GM18868 (cell line): ENCODE results near the gene NT5C3B.
"Not testable (repeated sequence)": the region's sequence is repeated elsewhere in the genome, so short reads cannot be mapped to it uniquely, and the experiment has no call there.

Experiments
- ATAC-seq: cut with Tn5 transposase; IDR thresholded peaks from one replicate; pipeline ENCODE4 v1.9.1; 2021; ENCODE audit warnings: mild to moderate bottlenecking, moderate library complexity; ENCODE audit not compliant: unreplicated experiment

Gene NT5C3B

DNA sequence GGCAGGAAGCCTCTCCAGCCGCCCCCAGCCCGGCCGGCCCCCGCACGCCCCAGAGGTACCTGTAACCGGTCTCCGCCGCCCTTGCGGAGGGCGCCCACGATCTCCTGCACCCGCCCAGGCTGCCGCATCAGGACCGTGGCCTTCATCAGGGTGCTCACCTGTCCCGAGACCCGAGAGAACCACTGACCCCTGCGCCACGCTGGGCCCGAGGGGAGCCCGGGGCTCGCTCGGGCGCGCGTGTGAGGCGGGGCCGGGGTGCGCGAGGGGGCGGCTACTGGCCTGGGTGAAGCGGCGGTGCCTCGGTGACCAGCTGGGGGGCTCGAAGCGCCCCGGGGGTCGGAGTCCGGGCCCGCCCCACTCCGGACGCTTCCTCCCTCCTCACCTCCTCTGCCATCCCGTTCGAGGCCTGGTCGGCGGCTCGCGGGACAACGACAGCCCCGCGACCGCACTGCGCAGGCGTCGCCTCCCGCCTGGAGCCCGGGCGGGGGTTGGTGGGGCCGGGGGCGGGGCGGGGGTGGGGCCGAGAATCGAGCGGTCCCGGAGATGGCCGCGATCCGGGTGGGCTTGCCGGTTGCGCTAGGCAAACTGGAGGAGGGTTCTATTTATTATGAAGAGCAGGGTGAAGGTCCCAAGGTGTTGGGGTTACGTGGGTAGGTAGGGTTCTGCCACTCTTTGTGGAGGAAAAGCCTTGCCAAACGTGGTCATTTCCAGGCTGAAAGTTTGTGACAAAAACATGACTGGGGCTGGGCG lies at the start of gene NT5C3B:
Gene NT5C3B, minus strand, starts transcription at position 433 of the 750 bp plus-strand sequence. Its CDS starts 39 bp downstream, at position 394.
- ATAC-seq = peak; percentile 45

DNA sequence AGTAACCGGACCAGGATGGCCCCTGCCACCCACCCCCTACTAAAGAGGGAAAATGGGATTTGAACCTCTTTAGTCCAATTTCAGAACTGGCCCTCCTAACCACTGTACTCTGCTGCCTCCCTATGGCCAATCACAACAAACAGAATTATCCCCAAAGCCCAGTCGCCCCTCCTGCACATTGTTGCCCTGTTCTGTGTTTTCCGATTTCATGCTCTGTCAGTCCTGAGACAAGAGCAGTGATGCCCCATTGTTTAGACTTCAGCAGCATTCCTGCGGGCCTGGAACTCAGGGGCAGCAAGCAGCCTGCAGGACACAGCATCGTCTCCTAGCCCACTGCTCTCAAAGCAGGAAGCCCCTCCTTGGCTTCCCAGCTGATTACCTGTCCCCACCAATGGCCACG lies 49.7 kb upstream of the NT5C3B start:
- no peak for ATAC-seq

DNA sequence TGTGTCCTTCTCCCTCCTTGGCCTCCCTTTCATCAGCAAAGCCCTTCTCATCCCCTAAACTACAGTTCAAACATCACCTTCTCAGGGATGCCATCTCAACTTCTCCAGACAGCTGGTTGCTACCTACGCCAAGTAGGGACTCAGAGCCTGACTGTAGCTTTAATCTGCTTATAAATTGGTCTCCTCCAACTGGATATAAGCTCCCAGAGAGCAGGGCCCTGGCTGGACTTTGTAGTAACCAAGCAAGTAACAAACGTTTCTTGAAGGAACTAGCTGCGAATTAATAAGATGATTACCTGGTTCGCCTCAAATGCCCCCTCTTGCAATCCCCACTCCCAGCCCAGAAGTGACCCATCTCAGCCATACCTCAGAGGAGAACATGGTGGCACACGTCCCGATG lies 46.7 kb upstream of the NT5C3B start:
- no peak for ATAC-seq

DNA sequence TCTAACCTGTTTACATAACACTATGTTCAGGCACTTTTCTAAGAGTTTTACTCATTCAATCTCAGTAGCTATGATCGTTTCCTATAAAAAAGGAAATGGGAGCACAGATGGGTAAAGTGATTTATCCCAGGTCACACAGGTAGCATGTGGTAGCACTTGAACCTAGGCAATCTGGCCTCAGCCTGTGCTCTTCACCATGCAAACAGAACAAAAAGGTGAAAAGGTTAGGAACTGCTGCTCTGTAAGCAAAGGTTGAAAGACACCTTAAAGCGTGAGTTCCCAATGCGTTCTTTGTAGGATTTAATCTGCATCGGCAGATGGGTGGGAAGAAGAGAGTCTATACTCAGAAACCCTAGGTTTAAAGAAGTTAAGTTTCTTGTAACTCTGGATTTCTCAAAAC lies 44.1 kb upstream of the NT5C3B start:
- no peak for ATAC-seq

DNA sequence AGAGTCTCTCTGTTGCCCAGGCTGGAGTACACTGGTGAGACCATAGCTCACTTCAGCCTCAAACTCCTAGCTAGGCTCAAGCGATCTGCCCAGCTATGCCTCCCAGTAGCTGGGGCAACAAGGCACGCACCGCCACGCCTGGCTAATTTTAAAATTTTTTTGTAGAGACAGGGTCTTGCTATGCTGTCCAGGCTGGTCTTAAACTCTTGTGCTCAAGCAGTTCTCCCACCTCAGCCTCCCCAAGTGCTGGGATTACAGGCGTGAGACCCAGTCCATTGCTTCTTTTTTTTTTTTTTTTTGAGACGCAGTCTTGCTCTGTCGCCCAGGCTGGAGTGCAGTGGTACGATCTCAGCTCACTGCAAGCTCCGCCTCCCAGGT lies 38.2 kb upstream of the NT5C3B start:
- not testable (repeated sequence) for ATAC-seq

DNA sequence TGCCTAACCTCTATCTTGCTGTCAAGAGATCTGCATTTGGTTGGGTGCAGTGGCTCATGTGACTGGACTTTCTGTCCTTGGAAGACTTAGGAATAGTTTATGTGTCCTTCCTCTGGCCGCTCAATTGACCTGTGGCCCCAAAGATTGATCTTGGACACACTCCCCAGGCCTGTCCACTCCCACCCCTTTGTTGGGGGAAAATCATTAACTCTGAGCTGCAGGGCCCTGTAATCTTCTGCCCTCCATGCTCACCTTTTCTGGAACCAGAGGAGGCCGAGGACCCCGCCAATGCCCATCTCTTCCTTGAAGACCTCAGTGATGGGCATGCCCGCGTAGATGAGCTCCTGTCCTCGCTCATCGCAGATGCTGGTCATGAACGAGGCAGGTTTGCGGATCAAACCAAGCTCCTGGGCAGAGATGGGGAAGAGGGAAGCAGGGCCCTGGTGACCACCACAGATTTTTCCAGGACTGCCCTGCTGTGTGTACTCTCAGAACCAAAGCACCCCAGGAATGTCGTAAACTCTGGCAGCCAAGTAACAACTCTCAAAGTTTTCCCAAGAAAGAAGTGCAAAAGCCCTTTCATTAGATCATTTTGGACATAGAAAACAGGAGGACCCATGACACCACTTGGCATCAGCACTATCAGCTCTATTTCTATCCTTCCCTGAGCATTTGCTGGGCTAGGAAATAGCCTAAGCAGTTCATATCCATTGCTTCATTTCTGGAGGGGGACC lies 37.7 kb upstream of the NT5C3B start:
- no peak for ATAC-seq

DNA sequence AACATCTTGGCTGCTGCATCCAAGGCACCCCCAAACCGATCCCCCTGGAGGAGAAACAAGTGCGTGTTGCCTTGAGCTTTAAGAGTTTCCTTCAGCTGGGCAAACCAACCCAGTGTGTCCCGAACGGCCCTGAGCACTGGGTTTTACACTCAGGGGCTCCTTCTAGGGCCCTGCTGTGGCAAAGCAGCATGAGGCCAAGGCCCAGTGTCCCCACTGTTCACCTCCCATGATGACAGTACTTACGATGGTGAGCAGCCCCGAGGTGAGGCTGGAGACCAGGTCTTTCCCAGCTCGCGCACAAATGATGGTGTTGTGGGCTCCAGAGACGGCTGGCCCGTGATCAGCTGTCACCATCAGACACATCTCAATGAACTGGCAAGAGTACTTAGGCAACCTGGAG lies 35.8 kb upstream of the NT5C3B start:
- no peak for ATAC-seq

DNA sequence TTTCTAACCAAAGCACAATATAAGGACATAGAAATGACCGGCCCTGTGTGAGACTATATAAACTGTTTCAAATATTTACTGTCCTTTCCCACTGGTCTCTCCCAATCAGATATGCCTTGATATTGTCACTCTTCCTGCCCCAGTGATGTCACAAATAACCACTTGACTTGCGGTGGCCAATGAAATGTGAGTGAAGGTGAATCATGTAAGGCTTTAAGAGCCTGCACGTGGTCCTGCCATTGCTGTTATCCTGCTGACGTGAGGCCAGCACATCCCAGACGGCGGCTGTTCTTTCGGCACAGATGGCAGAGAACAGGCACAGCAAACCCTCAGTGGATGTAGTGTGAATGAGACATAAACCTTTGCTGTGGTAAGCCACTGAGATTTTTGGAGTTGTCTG lies 34.6 kb upstream of the NT5C3B start:
- ATAC-seq = no peak

DNA sequence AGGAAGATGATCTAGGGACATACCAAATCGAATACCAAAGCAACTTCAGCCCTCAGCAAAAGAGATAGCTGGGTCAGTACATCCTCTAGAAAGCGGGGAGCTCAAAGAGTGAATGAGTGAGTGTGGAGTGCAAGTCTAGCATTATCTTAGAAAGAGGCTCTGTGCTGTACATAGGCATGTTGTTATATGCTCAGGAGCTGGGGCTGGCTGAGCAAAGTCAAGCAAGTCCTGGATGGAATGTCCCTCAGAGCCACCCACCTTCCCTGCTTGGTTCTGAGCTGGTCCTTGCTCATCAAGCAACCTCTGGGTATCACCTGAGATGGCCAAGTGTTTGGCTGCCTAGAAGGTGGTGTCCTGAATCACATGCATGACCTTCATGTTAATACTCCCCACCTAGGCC lies 34.1 kb upstream of the NT5C3B start:
- ATAC-seq = no peak

DNA sequence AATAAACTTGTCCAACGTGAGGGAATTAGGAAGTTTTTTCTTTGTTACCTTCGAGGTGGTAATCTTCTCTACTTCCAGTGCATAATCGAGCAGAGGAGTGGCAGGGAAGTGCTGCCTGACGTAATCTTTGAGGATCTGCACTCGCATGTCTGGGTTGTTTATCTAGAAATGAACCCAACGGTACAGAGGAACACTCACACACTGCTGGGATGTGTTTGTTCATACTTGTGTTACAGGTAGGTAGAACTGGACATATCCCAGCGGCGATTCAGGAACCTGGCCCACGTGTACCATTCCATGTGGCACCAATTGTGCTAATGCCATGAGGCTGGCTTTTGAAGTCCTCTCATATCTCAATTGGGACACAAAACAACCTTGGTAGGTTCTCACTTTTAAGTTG lies 33.4 kb upstream of the NT5C3B start:
- ATAC-seq = no peak

DNA sequence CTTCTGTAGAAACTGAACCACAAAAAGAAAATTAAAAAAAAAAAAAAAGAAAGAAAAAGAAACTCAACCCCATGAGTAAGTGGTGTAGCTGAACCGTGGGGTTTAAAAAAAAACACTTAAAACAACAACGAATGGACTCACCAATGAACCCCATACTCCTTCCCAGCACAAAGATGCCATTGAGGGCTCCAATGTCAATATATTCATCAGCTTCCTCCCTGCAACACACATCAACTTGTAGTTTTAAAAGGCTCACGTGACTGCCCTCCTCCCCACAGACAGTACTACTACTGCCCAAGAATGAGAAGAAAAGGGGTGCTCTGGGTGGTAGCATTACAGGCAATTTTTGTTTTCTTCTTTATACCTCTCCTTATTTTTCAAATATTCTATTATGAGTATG lies 32.5 kb upstream of the NT5C3B start:
- ATAC-seq = no peak

DNA sequence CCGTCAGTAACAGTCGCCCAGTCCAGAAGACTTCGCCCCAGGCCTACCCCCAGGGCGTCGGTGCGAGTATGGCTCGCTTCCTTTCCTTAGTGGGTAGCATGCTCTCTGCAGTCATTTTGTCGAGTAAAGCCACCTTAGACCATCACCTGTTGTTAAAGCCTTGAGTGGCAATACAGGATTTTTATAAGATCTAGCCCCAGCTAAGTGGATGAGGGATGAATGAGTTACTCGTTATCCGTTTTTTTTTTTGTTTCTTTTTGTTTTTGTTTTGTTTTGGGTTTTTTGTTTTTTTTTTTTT lies 29.5 kb upstream of the NT5C3B start:
- ATAC-seq = no peak

DNA sequence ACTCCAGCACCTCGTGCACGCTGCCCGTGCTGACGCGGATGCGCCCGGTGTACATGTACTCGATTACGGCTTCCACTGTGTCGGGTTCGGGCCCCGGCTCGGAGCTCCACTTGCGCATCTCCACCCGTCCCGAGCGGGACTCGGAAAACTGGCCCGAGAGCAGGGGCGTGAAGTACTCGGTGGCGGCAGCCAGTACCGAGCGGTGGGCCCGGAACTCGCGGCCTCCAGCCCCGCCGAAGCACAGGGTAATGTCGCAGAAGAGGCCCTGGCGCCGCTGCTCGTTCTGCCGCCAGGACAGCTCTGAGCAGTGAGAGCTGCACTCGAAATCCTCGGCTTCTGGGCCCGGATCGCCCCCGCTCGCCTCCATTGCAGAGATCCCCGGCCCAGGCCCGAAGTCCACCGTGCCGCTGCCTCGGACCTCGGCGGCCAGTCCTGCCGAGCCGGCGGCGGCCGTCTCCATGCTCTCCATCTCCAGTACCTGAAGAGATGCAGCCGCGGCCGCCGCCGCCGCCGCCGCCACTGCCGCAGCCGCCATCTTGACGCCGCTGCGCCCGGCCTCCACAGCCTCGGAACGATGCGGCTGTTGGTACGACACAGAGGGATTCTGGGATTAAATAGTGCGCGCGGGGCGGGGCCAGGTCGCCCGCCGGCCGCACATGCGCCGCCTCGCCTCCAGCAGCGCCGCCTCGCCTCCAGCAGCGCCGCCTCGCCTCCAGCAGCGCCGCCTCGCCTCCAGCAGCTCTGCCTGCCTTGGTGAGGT lies 29.0 kb upstream of the NT5C3B start, which contains the start of gene KLHL11:
Gene KLHL11, minus strand, starts transcription at position 588 of the 760 bp plus-strand sequence. Its CDS starts 53 bp downstream, at position 535.
- peak; percentile 81 for ATAC-seq

DNA sequence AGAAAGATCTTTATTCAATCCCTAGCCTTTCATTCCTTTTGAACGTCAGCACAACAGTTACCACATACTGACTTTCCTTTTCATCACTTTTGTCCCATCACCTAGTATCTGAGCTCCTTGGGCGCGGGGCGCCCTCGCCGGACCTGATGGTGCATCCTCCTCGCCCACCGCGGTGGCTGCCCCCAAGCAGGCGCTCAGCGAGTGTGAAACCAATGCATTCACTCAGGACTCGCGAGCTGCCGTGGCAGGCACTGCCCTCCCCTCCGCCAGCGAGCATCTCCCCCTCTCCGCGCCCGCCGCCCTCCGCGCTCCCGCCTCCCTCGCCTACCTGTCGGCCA lies 28.4 kb upstream of the NT5C3B start:
- ATAC-seq = peak; percentile 21

DNA sequence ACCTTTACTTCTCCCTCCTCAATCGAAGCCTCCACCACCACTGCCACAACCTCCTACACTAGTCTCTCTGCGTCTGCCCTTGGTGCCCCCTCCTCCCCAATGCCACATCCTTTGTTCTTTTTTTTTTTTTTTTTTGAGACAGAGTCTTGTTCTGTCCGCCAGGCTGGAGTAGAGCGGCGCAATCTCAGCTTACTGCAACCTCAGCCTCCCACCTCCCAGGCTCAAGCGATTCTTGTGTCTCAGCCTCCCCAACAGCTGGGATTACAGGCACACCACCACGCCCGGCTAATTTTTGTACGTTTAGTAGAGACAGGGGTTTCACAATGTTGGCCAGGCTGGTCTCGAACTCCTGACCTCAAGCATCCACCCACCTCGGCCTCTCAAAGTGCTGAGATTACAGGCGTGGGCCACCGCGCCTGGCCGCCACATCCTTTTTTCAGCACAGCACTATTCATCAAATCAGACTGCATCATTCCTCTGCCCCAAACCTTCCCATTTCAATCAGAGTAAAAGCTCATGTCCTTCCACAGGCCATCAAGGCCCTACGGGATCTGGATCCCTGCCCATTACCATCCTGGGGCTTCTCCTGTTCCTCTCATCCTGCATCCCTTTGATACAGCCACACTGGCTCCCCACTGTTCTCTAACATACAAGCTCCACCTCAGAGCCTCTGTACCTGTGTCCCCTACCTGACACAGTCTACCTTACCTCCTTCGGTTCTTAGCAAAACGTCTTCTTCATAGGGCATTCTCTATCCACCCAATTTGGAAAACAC lies 27.2 kb upstream of the NT5C3B start:
- no peak for ATAC-seq

DNA sequence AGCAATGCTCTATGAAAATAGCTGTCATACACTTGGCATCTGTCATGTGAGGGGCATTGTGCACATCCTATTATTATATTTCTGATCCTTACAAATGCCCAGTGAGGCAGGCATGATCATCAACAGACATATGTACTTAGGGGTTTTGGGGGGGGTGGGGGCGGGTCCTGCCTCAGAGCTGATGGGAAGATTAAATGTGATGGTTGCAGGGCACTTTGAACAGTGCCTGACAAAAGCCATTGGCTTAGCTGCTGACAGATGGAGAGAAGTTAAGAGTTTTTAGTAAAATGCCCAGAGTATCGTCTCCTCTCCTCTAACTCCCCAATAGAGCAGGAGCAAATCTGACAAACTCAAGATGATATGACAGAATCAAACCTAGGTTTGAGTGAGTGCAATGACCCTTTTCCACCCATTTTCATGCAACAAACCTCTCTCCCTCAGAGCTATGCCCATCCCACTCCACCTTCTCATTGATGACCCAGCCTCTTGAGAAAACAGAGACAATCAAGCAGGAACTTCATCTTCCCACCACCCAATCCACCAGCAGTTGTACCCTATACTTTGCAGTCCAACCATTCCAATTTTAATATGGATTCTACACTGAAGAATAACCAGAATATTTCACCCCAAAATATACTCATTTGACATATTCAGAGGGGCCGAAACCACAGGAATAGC lies 24.4 kb upstream of the NT5C3B start:
- no peak for ATAC-seq

DNA sequence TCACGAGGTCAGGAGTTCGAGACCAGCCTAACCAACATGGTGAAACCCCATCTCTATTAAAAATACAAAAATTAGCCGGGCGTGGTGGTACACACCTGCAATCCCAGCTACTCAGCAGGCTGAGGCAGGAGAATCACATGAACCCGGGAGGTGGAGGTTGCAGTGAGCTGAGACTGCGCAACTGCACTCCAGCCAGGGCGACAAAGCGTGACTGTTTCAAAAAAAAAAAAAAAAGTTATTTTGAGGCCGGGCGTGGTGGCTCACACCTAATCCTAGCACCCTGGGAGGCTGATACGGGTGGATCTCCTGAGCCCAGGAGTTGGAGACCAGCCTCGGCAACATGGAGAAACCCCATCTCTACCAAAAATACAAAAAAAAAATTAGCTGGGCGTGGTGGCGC lies 15.3 kb upstream of the NT5C3B start:
- not testable (repeated sequence) for ATAC-seq

DNA sequence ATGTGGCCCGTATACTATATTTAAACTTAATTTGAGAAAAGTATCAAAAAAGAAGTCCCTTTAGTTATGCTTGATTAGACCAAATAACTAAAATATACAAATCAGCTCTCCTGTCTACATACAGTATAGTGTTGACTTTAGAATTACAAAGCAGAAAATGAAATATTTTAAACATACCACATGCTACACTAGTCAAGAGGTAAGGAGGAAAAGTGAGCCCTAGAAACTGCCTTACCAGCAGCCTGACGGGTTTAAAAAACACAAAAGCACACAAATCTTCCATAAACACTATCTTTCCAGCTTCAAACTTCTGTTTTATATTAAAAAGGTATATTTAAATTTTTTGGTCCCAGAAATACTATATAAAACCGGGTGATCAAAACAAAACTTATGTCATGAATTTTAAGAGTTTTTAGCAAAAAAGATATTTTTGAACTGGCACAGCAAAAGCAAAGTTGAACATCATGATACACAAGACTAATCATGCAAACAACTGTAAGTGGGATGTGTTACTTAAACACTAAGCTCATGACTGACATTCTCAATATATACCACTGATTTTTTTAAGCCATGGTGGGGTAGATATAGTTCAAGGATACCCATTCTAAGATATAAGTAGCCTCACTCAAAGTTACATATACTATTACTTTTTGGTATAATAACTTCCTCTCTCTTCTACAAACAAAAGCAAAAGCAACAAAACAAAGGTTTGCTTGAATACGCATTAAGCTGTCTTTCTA lies 13.4 kb upstream of the NT5C3B start:
- ATAC-seq = no peak

DNA sequence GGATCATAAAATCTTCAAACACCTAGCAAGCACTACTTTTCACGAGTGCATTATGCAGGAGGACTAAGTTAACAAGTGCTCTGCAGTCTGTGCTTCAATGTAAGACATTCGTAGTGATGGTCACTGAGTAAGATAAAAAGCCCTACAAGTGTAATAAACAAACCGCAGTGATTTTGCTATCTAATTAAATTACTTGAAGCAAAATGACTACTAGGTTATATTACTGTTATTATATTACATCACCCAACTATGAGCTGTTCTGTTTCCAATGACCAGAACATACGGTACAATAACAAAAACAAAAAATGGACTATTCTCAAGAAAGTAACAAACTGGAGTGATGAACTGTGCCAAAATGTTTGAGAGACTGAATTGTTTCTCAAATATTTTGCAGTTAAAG lies 12.8 kb upstream of the NT5C3B start:
- ATAC-seq = no peak

DNA sequence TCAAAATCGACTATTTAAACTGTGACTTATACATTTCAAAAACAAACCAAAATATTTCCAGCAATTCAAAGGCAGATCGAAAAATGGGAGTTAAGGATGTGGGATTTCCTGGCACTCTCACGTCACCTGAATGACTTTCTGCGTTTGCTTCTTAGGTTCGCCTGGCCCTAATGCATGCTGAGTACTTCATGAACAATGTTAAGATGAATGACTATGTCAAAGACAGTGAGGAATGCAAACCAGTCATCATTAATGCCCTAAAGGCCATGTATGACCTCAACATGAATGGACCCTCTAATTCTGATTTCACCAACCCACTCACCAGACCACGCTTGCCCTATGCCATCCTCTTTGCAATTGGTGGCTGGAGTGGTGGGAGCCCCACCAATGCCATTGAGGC lies 8.9 kb upstream of the NT5C3B start:
- no peak for ATAC-seq
